H1 (cell line): ENCODE results near the gene KRT24. TPM values are rescaled to one million over a fixed set of nuclear protein-coding genes. Genes with fewer than 3 reads are reported as not detected.

ENCODE experiments used
- CTCF ChIA-PET: fragments of 300-600 bp; sonication (Branson Sonifier 250); formaldehyde crosslinking; loops from one replicate; lab custom pipeline; 2021; ENCODE audit not compliant: partially characterized antibody; lab: Charles Lee
- POLR2A ChIA-PET: fragments of 300-600 bp; sonication (Branson Sonifier 250); formaldehyde crosslinking; loops from one replicate; lab custom pipeline; 2021; ENCODE audit warnings: inconsistent platforms; ENCODE audit not compliant: partially characterized antibody; lab: Charles Lee
- DNase-seq, 2 experiments: peaks; one replicate each; pipeline versions ENCODE4 v3.0.0 to v3.0.0-alpha.2; 2010 to 2022; ENCODE audit warnings: low spot score in 2 of 2, low read depth in 1 of 2, mixed read lengths in 1 of 2
- FAIRE-seq: peaks from 2 replicates; lab custom pipeline; 2011; peaks lifted over from hg19 to GRCh38; lab: Jason Lieb, UNC
- H2AFZ ChIP-seq: 2 replicates; pipeline ENCODE4 v1.8.1; 2012; ENCODE audit warnings: low read length, inconsistent platforms
- H2AK5ac ChIP-seq: 2 replicates; pipeline ENCODE4 v1.6.1; 2013; ENCODE audit warnings: low read depth, low read length
- H2BK120ac ChIP-seq: replicated peaks from 2 replicates; pipeline ENCODE3; 2013; ENCODE audit warnings: low read depth, low read length, inconsistent platforms
- H2BK12ac ChIP-seq: 2 replicates; pipeline ENCODE4 v1.6.1; 2013; ENCODE audit warnings: low read depth, low read length
- H2BK15ac ChIP-seq: 2 replicates; pipeline ENCODE4 v1.6.1; 2013; ENCODE audit warnings: low read length
- H2BK20ac ChIP-seq: 2 replicates; pipeline ENCODE4 v1.6.1; 2013; ENCODE audit warnings: low read length
- H2BK5ac ChIP-seq: 2 replicates; pipeline ENCODE4 v1.6.1; 2013; ENCODE audit warnings: low read depth, low read length
- H3K14ac ChIP-seq: 2 replicates; pipeline ENCODE4 v1.6.1; 2013; ENCODE audit warnings: inconsistent platforms; ENCODE audit not compliant: insufficient read length
- H3K18ac ChIP-seq: 2 replicates; pipeline ENCODE4 v1.6.1; 2013; ENCODE audit warnings: low read length; ENCODE audit errors: extremely low read depth
- H3K23ac ChIP-seq: 2 replicates; pipeline ENCODE4 v1.6.1; 2013; ENCODE audit warnings: inconsistent platforms; ENCODE audit not compliant: insufficient read length
- H3K23me2 ChIP-seq: 2 replicates; pipeline ENCODE4 v1.6.1; 2013; ENCODE audit warnings: low read depth, low read length
- H3K27ac ChIP-seq: 2 replicates; pipeline ENCODE4 v1.6.1; 2011; ENCODE audit warnings: low read depth, low read length, inconsistent platforms
- H3K27me3 ChIP-seq, 4 experiments: replicated peaks in 1 of 4; 1 replicate in 1 of 4; 2 replicates in 3 of 4; pipeline versions ENCODE4 v1.6.1 to v1.8.1; 2011 to 2013; ENCODE audit warnings: low read length in 3 of 4, mild to moderate bottlenecking in 3 of 4, inconsistent platforms in 2 of 4, mixed read lengths in 2 of 4, moderate library complexity in 1 of 4; ENCODE audit not compliant: control insufficient read depth in 3 of 4, insufficient read depth in 3 of 4; ENCODE audit errors: extremely low read depth in 1 of 4
- H3K36me3 ChIP-seq, 4 experiments: 2 replicates each; pipeline versions ENCODE4 v1.6.1 to v1.8.1; 2011 to 2013; ENCODE audit warnings: mild to moderate bottlenecking in 4 of 4, low read length in 3 of 4, moderate library complexity in 2 of 4, control low read depth in 1 of 4, inconsistent platforms in 1 of 4; ENCODE audit not compliant: insufficient read depth in 4 of 4, control insufficient read depth in 2 of 4
- H3K4ac ChIP-seq: replicated peaks from 2 replicates; pipeline ENCODE3; 2013; ENCODE audit warnings: low read length, low read depth, mixed read lengths, inconsistent platforms; ENCODE audit not compliant: insufficient read length
- H3K4me1 ChIP-seq, 4 experiments: replicated peaks in 1 of 4; 1 replicate in 1 of 4; 2 replicates in 3 of 4; pipeline versions ENCODE4 v1.6.1 to v1.8.1; 2011 to 2013; ENCODE audit warnings: low read length in 3 of 4, inconsistent platforms in 2 of 4, mixed read lengths in 1 of 4; ENCODE audit not compliant: insufficient read depth in 4 of 4, control insufficient read depth in 3 of 4
- H3K4me2 ChIP-seq, 2 experiments: 2 replicates each; pipeline versions ENCODE4 v1.6.1 to v1.8.1; 2011 to 2013; ENCODE audit warnings: low read depth in 2 of 2, low read length in 2 of 2, control low read depth in 1 of 2, inconsistent platforms in 1 of 2, mild to moderate bottlenecking in 1 of 2; ENCODE audit not compliant: insufficient read depth in 1 of 2
- H3K4me3 ChIP-seq, 4 experiments: fragments of 200-600, 300-600 bp in 1 of 4; sonication (generic), shearing (Covaris generic), sonication (Bioruptor Twin) in 1 of 4; 2 replicates each; pipeline versions ENCODE4 v1.5.1 to v1.8.1; 2011 to 2016; ENCODE audit warnings: low read length in 4 of 4, low read depth in 3 of 4, control low read depth in 2 of 4, inconsistent platforms in 2 of 4, mild to moderate bottlenecking in 2 of 4, mixed read lengths in 1 of 4, moderate library complexity in 1 of 4; ENCODE audit not compliant: insufficient read depth in 2 of 4; ENCODE audit errors: extremely low read depth in 1 of 4
- H3K56ac ChIP-seq: replicated peaks from 2 replicates; pipeline ENCODE3; 2013; ENCODE audit warnings: low read depth, mild to moderate bottlenecking, mixed read lengths, low read length, inconsistent platforms; ENCODE audit not compliant: insufficient read length
- H3K79me1 ChIP-seq: 2 replicates; pipeline ENCODE4 v1.6.1; 2013; ENCODE audit warnings: low read depth, low read length, control low read depth
- H3K79me2 ChIP-seq, 2 experiments: 2 replicates each; pipeline versions ENCODE4 v1.6.1 to v1.8.1; 2012 to 2013; ENCODE audit warnings: low read length in 2 of 2, mild to moderate bottlenecking in 2 of 2, inconsistent platforms in 1 of 2; ENCODE audit not compliant: insufficient read depth in 2 of 2, control insufficient read depth in 1 of 2
- H3K9ac ChIP-seq, 4 experiments: replicated peaks in 1 of 4; 1 replicate in 1 of 4; 2 replicates in 3 of 4; pipeline versions ENCODE4 v1.6.1 to v1.8.1; 2011 to 2013; ENCODE audit warnings: low read depth in 3 of 4, low read length in 3 of 4, control low read depth in 2 of 4, mild to moderate bottlenecking in 2 of 4, moderate library complexity in 2 of 4, inconsistent platforms in 1 of 4; ENCODE audit errors: extremely low read depth in 1 of 4
- H3K9me3 ChIP-seq, 2 experiments: 2 replicates each; pipeline versions ENCODE4 v1.6.1 to v1.8.1; 2012 to 2013; ENCODE audit warnings: mild to moderate bottlenecking in 2 of 2, moderate library complexity in 2 of 2, control low read depth in 1 of 2, inconsistent platforms in 1 of 2, low read depth in 1 of 2, low read length in 1 of 2, mixed read lengths in 1 of 2; ENCODE audit not compliant: insufficient read depth in 2 of 2
- H4K20me1 ChIP-seq, 2 experiments: replicated peaks in 1 of 2; 2 replicates each; pipeline versions ENCODE3 to v1.8.1; 2011 to 2013; ENCODE audit warnings: inconsistent platforms in 2 of 2, low read length in 2 of 2, mild to moderate bottlenecking in 1 of 2; ENCODE audit not compliant: insufficient read depth in 2 of 2, control insufficient read depth in 1 of 2
- H4K5ac ChIP-seq: 2 replicates; pipeline ENCODE4 v1.6.1; 2013; ENCODE audit warnings: low read length, low read depth, mixed read lengths, inconsistent platforms; ENCODE audit not compliant: insufficient read length
- H4K8ac ChIP-seq: 2 replicates; pipeline ENCODE4 v1.8.0; 2013; ENCODE audit warnings: mild to moderate bottlenecking, moderate library complexity, low read length, inconsistent platforms; ENCODE audit not compliant: insufficient read depth; ENCODE audit errors: extremely low read depth
- H4K91ac ChIP-seq: replicated peaks from 2 replicates; pipeline ENCODE3; 2013; ENCODE audit warnings: low read length, mixed read lengths, inconsistent platforms; ENCODE audit not compliant: insufficient read length
- CBX5 ChIP-seq: fragments of 300-800, 300-1000 bp; sonication (generic); IDR thresholded peaks from 2 replicates; pipeline ENCODE4 v1.7.1; 2016; ENCODE audit warnings: antibody characterized with exemption, low read length, low read depth
- CHD2 ChIP-seq: IDR thresholded peaks from 2 replicates; pipeline ENCODE4 v1.6.1; 2012; ENCODE audit warnings: low read length, improper control_type of control experiment
- EP300 ChIP-seq, 2 experiments: IDR thresholded peaks; 1 replicate in 1 of 2; 2 replicates in 1 of 2; pipeline ENCODE4 v1.6.1; 2011 to 2012; ENCODE audit warnings: low read depth in 2 of 2, low read length in 2 of 2, mild to moderate bottlenecking in 2 of 2, borderline replicate concordance in 1 of 2, inconsistent platforms in 1 of 2, moderate library complexity in 1 of 2
- GTF2F1 ChIP-seq: IDR thresholded peaks from 2 replicates; pipeline ENCODE4 v1.6.1; 2012; ENCODE audit warnings: low read depth, low read length, improper control_type of control experiment, borderline replicate concordance
- JUN ChIP-seq: IDR thresholded peaks from 2 replicates; pipeline ENCODE4 v1.6.1; 2011; ENCODE audit warnings: low read depth, mild to moderate bottlenecking, improper control_type of control experiment, low read length
- KDM5A ChIP-seq: fragments of 200-600 bp; IDR thresholded peaks from 2 replicates; pipeline ENCODE4 v1.7.1; 2012; ENCODE audit warnings: mild to moderate bottlenecking, low read length, inconsistent platforms, mixed read lengths
- MAFK ChIP-seq: IDR thresholded peaks from 2 replicates; pipeline ENCODE4 v1.6.1; 2012; ENCODE audit warnings: low read depth, mild to moderate bottlenecking, improper control_type of control experiment, low read length
- PHF8 ChIP-seq: fragments of 200-600 bp; sonication (generic); conservative IDR thresholded peaks from 2 replicates; pipeline ENCODE4 v1.7.1; 2012; ENCODE audit warnings: low read depth, mild to moderate bottlenecking, inconsistent platforms, low read length, moderate library complexity
- SAP30 ChIP-seq: fragments of 300-600 bp; sonication (generic); IDR thresholded peaks from 2 replicates; pipeline ENCODE4 v1.7.1; 2012; ENCODE audit warnings: low read length, moderate library complexity, mild to moderate bottlenecking, inconsistent platforms; ENCODE audit not compliant: insufficient read depth, insufficient replicate concordance
- SIRT6 ChIP-seq: IDR thresholded peaks from one replicate; pipeline ENCODE4 v1.7.1; 2012; ENCODE audit warnings: low read length, inconsistent platforms
- SIX5 ChIP-seq: IDR thresholded peaks from 2 replicates; pipeline ENCODE4 v1.6.1; 2011; ENCODE audit warnings: mild to moderate bottlenecking, low read depth, low read length
- SRF ChIP-seq: IDR thresholded peaks from 2 replicates; pipeline ENCODE4 v1.6.1; 2011; ENCODE audit warnings: mild to moderate bottlenecking, low read depth, low read length, moderate library complexity
- SUZ12 ChIP-seq: fragments of 200-600 bp; sonication (generic); IDR thresholded peaks from 2 replicates; pipeline ENCODE4 v1.6.1; 2012; ENCODE audit warnings: mild to moderate bottlenecking, inconsistent platforms, low read length, moderate library complexity, mixed read lengths
- WGBS, 2 experiments: shearing (Covaris generic) in 1 of 2; methylation state at CpG; one replicate each; pipeline versions ENCODE4 v1.1.6 to v1.1.7; 2013 to 2015; ENCODE audit warnings: low lambda C conversion rate in 2 of 2, mixed read lengths in 2 of 2, inconsistent platforms in 1 of 2, low coverage in 1 of 2, missing lambda C conversion rate in 1 of 2; ENCODE audit not compliant: insufficient replicate concordance in 2 of 2, insufficient coverage in 1 of 2, insufficient read length in 1 of 2; ENCODE audit errors: extremely low coverage in 1 of 2, missing lambda C conversion rate in 1 of 2; 5-methylcytosine and 5-hydroxymethylcytosine counted together
- polyA plus RNA-seq, 7 experiments: library from polyadenylated mRNA; depleted of rRNA in 3 of 7; stranded (reverse) in 5 of 7; unstranded in 2 of 7; fragments of >200 nt in 5 of 7; fragments of 200-250 nt in 2 of 7; gene quantifications; 1 replicate in 5 of 7; 2 replicates in 1 of 7; 4 replicates in 1 of 7; pipeline versions ENCODE4 v1.2.1 to v1.2.3, GENCODE V29; 2011 to 2013; ENCODE audit warnings: missing spikeins in 2 of 7, mixed read lengths in 2 of 7
- total RNA-seq: library from RNA; stranded (reverse); fragmentation: NEBNext Ultra II Directional; extraction: Animal tissue kit (Norgen Biotek cat#: 25700); gene quantifications from 2 replicates; pipeline ENCODE4 v1.2.1, GENCODE V29; 2021
- TF ChIP-seq, protein P1 (sequence below): IDR thresholded peaks from 2 replicates; pipeline ENCODE4 v1.6.1; 2011; ENCODE audit warnings: low read length, improper control_type of control experiment

The KRT24 gene
- total and polyA plus RNA-seq, 2 of the 8 experiments (the other 6 are each of a cell fraction or from before 2014, with no cell fraction given): not detected

DNA sequence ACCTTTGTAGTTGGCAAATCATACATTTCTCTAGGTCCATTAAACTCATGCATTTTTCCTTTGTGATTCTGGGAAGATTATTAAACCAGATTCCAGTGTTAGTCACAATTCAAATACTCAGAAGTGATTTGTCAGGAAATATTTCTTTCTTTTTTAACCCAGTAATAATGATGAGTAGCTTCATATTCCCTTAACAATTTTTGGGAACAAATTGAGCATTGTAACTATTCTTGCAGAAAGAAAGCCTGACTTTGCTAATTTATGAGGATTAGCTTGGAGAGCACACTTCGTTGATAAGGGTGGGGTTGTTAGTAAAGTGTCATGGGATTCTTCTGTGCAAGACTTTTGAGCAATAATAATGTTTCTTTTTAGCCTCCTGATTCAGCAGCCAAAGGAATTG, 18.7 kb upstream of the KRT24 start:
- H3K4me1 ChIP-seq: no peaks in the 10 kb centered on the region
- WGBS, 2 experiments: 93% methylated on average over 1 of the region's 1 CpG; no CpG with 5 or more reads in 1 of the 2 experiments
- no peak overlapping the region for H3K14ac ChIP-seq
- H2BK5ac ChIP-seq: no peak overlapping the region
- no peaks in the 10 kb centered on the region for H3K23me2 ChIP-seq
- H3K27me3 ChIP-seq: no peaks in the 10 kb centered on the region
- H3K56ac ChIP-seq: no peak overlapping the region
- no peaks in the 10 kb centered on the region for H3K9me3 ChIP-seq
- ChIA-PET POLR2A (no interaction called here), CTCF (interaction anchor here (0.7 to 1.1 kb wide), 2 partner anchors 19 to 759 kb away, joined by 3 to 6 read pairs; partner anchors contain the start of gene KRT24)
- H2BK12ac ChIP-seq: no peak overlapping the region
- H3K4me2 ChIP-seq: no peak overlapping the region
- FAIRE-seq (no peak), DNase-seq (no peak)
- H3K9ac ChIP-seq: no peak overlapping the region
- no peak overlapping the region for H3K4ac ChIP-seq
- H3K36me3 ChIP-seq: no peaks in the 10 kb centered on the region
- H4K5ac ChIP-seq: no peak overlapping the region
- H3K4me3 ChIP-seq: no peak overlapping the region
- H3K18ac ChIP-seq: no peak overlapping the region
- H3K79me1 ChIP-seq: no peaks in the 10 kb centered on the region
- no peak overlapping the region for H3K23ac ChIP-seq
- no peak overlapping the region for H3K27ac ChIP-seq
- no peak overlapping the region for H2BK20ac ChIP-seq
- no peak overlapping the region for H2BK15ac ChIP-seq
- no peak overlapping the region for H4K91ac ChIP-seq
- H4K20me1 ChIP-seq: no peaks in the 10 kb centered on the region
- H2AFZ ChIP-seq: no peak overlapping the region
- H4K8ac ChIP-seq: no peak overlapping the region
- H3K79me2 ChIP-seq: no peaks in the 10 kb centered on the region
- no peak overlapping the region for H2AK5ac ChIP-seq
- no peak overlapping the region for H2BK120ac ChIP-seq
- TF ChIP-seq, protein P1, sequence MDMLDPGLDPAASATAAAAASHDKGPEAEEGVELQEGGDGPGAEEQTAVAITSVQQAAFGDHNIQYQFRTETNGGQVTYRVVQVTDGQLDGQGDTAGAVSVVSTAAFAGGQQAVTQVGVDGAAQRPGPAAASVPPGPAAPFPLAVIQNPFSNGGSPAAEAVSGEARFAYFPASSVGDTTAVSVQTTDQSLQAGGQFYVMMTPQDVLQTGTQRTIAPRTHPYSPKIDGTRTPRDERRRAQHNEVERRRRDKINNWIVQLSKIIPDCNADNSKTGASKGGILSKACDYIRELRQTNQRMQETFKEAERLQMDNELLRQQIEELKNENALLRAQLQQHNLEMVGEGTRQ: no peak
- no peak for TF ChIP-seq PHF8
- TF ChIP-seq EP300 (IDR thresholded peaks at IDR 0.05; ENCODE audit: borderline replicate concordance in 1 of 2, low read depth in 2 of 2, low read length in 2 of 2): no peak
- no peak for TF ChIP-seq SIX5
- TF ChIP-seq SRF: no peak
- TF ChIP-seq CBX5: no peak
- TF ChIP-seq MAFK: no peak
- no peak for TF ChIP-seq KDM5A
- TF ChIP-seq SUZ12: no peak
- TF ChIP-seq JUN: no peak
- TF ChIP-seq SIRT6: no peak
- TF ChIP-seq GTF2F1: no peak
- no peak for TF ChIP-seq SAP30
- TF ChIP-seq CHD2: no peak
